Smooth muscle cell (in vitro differentiated cells): ENCODE measurements around the gene TRAPPC12. TPM values are rescaled to one million over a fixed set of nuclear protein-coding genes. Genes with fewer than 3 reads are reported as not detected.

Experiments
- DNase-seq: peaks from one replicate; lab custom pipeline; 2025; ENCODE audit not compliant: unreplicated experiment; lab: John Stamatoyannopoulos, UW
- H2AFZ ChIP-seq: fragments of 200-600 bp; sonication (generic); 2 replicates; pipeline ENCODE4 v1.6.0; 2016; ENCODE audit warnings: antibody characterized with exemption, low read depth, mild to moderate bottlenecking
- H3F3A ChIP-seq: fragments of 200-600 bp; sonication (generic); 2 replicates; pipeline ENCODE4 v1.6.0; 2017; ENCODE audit warnings: antibody characterized with exemption, low read depth
- H3K27ac ChIP-seq: fragments of 200-600 bp; sonication (generic); 2 replicates; pipeline ENCODE4 v1.5.1; 2016; ENCODE audit warnings: low read depth, mild to moderate bottlenecking
- H3K27me3 ChIP-seq: fragments of 200-600 bp; sonication (generic); 2 replicates; pipeline ENCODE4 v1.6.1; 2016; ENCODE audit warnings: low read depth, mild to moderate bottlenecking
- H3K36me3 ChIP-seq: fragments of 200-600 bp; sonication (generic); 2 replicates; pipeline ENCODE4 v1.5.1; 2016; ENCODE audit warnings: low read depth
- H3K4me1 ChIP-seq: fragments of 200-600 bp; sonication (generic); 2 replicates; pipeline ENCODE4 v1.5.1; 2016; ENCODE audit warnings: low read depth
- H3K4me2 ChIP-seq: fragments of 200-600 bp; sonication (generic); 2 replicates; pipeline ENCODE4 v1.6.0; 2016; ENCODE audit warnings: mild to moderate bottlenecking
- H3K4me3 ChIP-seq: fragments of 200-600 bp; sonication (generic); 2 replicates; pipeline ENCODE4 v1.5.1; 2016; ENCODE audit warnings: mild to moderate bottlenecking
- H3K79me2 ChIP-seq: fragments of 200-600 bp; sonication (generic); 2 replicates; pipeline ENCODE4 v1.6.0; 2016; ENCODE audit warnings: low read depth, mild to moderate bottlenecking
- H3K9ac ChIP-seq: fragments of 200-600 bp; sonication (generic); 2 replicates; pipeline ENCODE4 v1.6.0; 2016; ENCODE audit warnings: low read depth
- H3K9me3 ChIP-seq: fragments of 200-600 bp; sonication (generic); replicated peaks from 2 replicates; pipeline ENCODE4 v1.5.1; 2016; ENCODE audit warnings: low read depth
- H4K20me1 ChIP-seq: fragments of 200-600 bp; sonication (generic); 2 replicates; pipeline ENCODE4 v1.6.0; 2016; ENCODE audit warnings: low read depth
- WGBS: methylation state at CpG from one replicate; pipeline ENCODE4 v1.1.7; 2016; ENCODE audit warnings: low lambda C conversion rate; 5-methylcytosine and 5-hydroxymethylcytosine counted together
- polyA plus RNA-seq: library from polyadenylated mRNA; unstranded; fragments of >200 nt; fragmentation: Nextera tagmentation; extraction: Ambion mirVana; gene quantifications from 2 replicates; pipeline ENCODE4 v1.2.1, GENCODE V29; 2016
- total RNA-seq: library from RNA; depleted of rRNA; stranded (reverse); fragments of >200 nt; gene quantifications from 2 replicates; pipeline ENCODE4 v1.2.3, GENCODE V29; 2014
- TF ChIP-seq, protein P1 (sequence below): fragments of 200-600 bp; sonication (generic); IDR thresholded peaks from 2 replicates; pipeline ENCODE4 v1.5.1; 2017; ENCODE audit warnings: borderline replicate concordance, mild to moderate bottlenecking, antibody characterized with exemption; ENCODE audit not compliant: insufficient read depth, poor library complexity, severe bottlenecking

The TRAPPC12 gene
- total and polyA plus RNA-seq, 2 experiments from 2014 or later = 26.0 to 55.4 TPM

DNA sequence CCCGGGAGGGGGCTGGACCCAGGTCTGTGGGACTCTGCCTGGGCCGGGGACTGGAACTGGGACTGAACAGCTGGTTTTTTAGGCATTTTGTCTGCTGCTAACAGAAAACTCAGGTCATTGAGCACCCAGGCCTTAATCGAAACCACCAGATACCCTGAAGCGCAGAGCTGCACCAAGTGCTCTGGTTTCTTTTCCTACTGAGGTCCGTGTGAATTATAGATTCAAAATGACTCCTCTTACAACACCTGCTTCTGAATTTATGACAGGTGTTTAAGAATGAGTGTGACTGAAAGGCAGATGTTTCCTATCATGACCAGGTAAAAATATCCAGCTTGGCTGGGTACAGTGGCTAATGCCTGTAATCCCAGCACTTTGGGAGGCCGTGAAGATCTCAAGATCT lies 47.8 kb downstream of the TRAPPC12 start:
- H2AFZ ChIP-seq = no peak overlapping the region
- no peaks in the 10 kb centered on the region for H3F3A ChIP-seq
- H3K4me3 ChIP-seq = no peak overlapping the region
- WGBS = 92% methylated on average over 6 of the region's 6 CpGs
- TF ChIP-seq, protein P1, sequence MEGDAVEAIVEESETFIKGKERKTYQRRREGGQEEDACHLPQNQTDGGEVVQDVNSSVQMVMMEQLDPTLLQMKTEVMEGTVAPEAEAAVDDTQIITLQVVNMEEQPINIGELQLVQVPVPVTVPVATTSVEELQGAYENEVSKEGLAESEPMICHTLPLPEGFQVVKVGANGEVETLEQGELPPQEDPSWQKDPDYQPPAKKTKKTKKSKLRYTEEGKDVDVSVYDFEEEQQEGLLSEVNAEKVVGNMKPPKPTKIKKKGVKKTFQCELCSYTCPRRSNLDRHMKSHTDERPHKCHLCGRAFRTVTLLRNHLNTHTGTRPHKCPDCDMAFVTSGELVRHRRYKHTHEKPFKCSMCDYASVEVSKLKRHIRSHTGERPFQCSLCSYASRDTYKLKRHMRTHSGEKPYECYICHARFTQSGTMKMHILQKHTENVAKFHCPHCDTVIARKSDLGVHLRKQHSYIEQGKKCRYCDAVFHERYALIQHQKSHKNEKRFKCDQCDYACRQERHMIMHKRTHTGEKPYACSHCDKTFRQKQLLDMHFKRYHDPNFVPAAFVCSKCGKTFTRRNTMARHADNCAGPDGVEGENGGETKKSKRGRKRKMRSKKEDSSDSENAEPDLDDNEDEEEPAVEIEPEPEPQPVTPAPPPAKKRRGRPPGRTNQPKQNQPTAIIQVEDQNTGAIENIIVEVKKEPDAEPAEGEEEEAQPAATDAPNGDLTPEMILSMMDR = no peak
- H3K79me2 ChIP-seq = no peaks in the 10 kb centered on the region
- no peaks in the 10 kb centered on the region for H3K36me3 ChIP-seq
- no peak overlapping the region for H3K4me2 ChIP-seq
- H3K27me3 ChIP-seq = no peaks in the 10 kb centered on the region
- no peak overlapping the region for H3K9ac ChIP-seq
- peaks cover 11% of the 10 kb centered on the region for H4K20me1 ChIP-seq
- no peak for DNase-seq
- H3K27ac ChIP-seq = no peak overlapping the region
- no peaks in the 10 kb centered on the region for H3K9me3 ChIP-seq
- no peaks in the 10 kb centered on the region for H3K4me1 ChIP-seq

- Histone ChIP-seq H3K27ac (no peak overlapping the region), H3K36me3 (no peaks in the 10 kb centered on the region), H3K4me1 (no peaks in the 10 kb centered on the region), H3K4me2 (no peak overlapping the region), H3K9ac (no peak overlapping the region), H3K79me2 (no peaks in the 10 kb centered on the region), H3K27me3 (no peaks in the 10 kb centered on the region), H3K9me3 (no peaks in the 10 kb centered on the region), H3F3A (no peaks in the 10 kb centered on the region), H4K20me1 (peaks cover 11% of the 10 kb centered on the region), H2AFZ (no peak overlapping the region), H3K4me3 (no peak overlapping the region)
- no peak for DNase-seq
- TF ChIP-seq, protein P1 = no peak
- WGBS = 94% methylated on average over 10 of the region's 10 CpGs
Observed at GRCh38 chr2:3428577-3428976, 49.1 kb downstream of the TRAPPC12 start.

- Histone ChIP-seq H3K79me2 (no peaks in the 10 kb centered on the region), H2AFZ (no peak overlapping the region), H3K4me1 (no peaks in the 10 kb centered on the region), H4K20me1 (peaks cover 8% of the 10 kb centered on the region), H3K27ac (no peak overlapping the region), H3F3A (no peaks in the 10 kb centered on the region), H3K9ac (no peak overlapping the region), H3K27me3 (no peaks in the 10 kb centered on the region), H3K4me2 (no peak overlapping the region), H3K9me3 (no peaks in the 10 kb centered on the region), H3K36me3 (no peaks in the 10 kb centered on the region), H3K4me3 (no peak overlapping the region)
- WGBS = 80% methylated on average over 6 of the region's 6 CpGs
- TF ChIP-seq, protein P1 = no peak
- DNase-seq = no peak
Observed at GRCh38 chr2:3429066-3429610, 49.6 kb downstream of the TRAPPC12 start.

DNA sequence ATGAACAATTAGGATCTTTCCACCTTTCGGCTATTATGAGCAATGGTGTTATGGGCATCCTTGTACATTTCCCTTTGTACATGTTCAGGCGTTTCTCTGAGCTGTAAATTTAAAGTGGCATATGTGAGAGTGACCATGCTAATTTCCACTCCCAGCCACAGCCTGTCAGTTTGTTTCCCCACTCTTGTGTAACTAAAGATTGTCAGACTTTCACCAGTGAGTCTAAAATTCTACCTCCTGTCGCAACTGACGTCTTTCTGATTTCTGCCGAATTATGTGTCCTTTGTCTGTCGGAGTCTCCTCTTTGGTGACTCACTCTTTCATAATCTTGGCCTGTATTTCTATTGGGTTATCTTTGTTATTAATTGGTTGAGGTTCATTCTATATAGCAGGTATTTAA lies 50.7 kb downstream of the TRAPPC12 start:
- DNase-seq = no peak
- no peaks in the 10 kb centered on the region for H3K4me1 ChIP-seq
- H3K36me3 ChIP-seq = no peaks in the 10 kb centered on the region
- H3K4me2 ChIP-seq = no peak overlapping the region
- H3K27me3 ChIP-seq = no peaks in the 10 kb centered on the region
- no peak overlapping the region for H3K27ac ChIP-seq
- H3F3A ChIP-seq = no peaks in the 10 kb centered on the region
- no peak overlapping the region for H3K9ac ChIP-seq
- H2AFZ ChIP-seq = no peak overlapping the region
- 84% methylated on average over 6 of the region's 6 CpGs for WGBS
- H4K20me1 ChIP-seq = peaks cover 6% of the 10 kb centered on the region
- TF ChIP-seq, protein P1 = no peak
- H3K4me3 ChIP-seq = no peak overlapping the region
- H3K9me3 ChIP-seq = no peaks in the 10 kb centered on the region
- no peaks in the 10 kb centered on the region for H3K79me2 ChIP-seq
